OCI-LY1 (cell line): ENCODE data around the gene IQGAP2.
"Not testable (repeated sequence)": the region's sequence is repeated elsewhere in the genome, so short reads cannot be mapped to it uniquely, and the experiment has no call there.

ENCODE experiments used
- H2AFZ ChIP-seq: fragments of 200-600 bp; sonication (generic), shearing (Covaris generic); 2 replicates; pipeline ENCODE4 v1.6.0; 2014; ENCODE audit warnings: antibody characterized with exemption, mild to moderate bottlenecking, low read length
- H3F3A ChIP-seq: fragments of 200-600 bp; sonication (generic), shearing (Covaris generic); 2 replicates; pipeline ENCODE4 v1.6.0; 2014; ENCODE audit warnings: mild to moderate bottlenecking, antibody characterized with exemption, low read length, moderate library complexity; ENCODE audit not compliant: insufficient read depth
- H3K27ac ChIP-seq: fragments of 200-600 bp; sonication (generic); 2 replicates; pipeline ENCODE4 v1.5.1; 2014; ENCODE audit warnings: low read length, mixed run types, mild to moderate bottlenecking, low read depth; ENCODE audit not compliant: poor library complexity, severe bottlenecking
- H3K27me3 ChIP-seq: fragments of 200-600 bp; sonication (generic); 2 replicates; pipeline ENCODE4 v1.6.0; 2014; ENCODE audit warnings: antibody characterized with exemption, mild to moderate bottlenecking, low read length, moderate library complexity; ENCODE audit not compliant: insufficient read depth
- H3K36me3 ChIP-seq: fragments of 200-600 bp; sonication (generic); 2 replicates; pipeline ENCODE4 v1.6.1; 2014; ENCODE audit warnings: mild to moderate bottlenecking, antibody characterized with exemption, low read length, moderate library complexity, mixed read lengths; ENCODE audit not compliant: insufficient read depth
- H3K4me1 ChIP-seq: fragments of 200-600 bp; sonication (generic); 2 replicates; pipeline ENCODE4 v1.5.1; 2014; ENCODE audit warnings: mild to moderate bottlenecking, low read length, moderate library complexity; ENCODE audit not compliant: insufficient read depth, severe bottlenecking
- H3K4me2 ChIP-seq: fragments of 200-600 bp; sonication (generic), shearing (Covaris generic); 2 replicates; pipeline ENCODE4 v1.6.1; 2014; ENCODE audit warnings: low read length
- H3K4me3 ChIP-seq: fragments of 200-600 bp; sonication (generic); 2 replicates; pipeline ENCODE4 v1.5.1; 2014; ENCODE audit warnings: low read length, low read depth, mild to moderate bottlenecking, mixed read lengths; ENCODE audit not compliant: poor library complexity, severe bottlenecking
- H3K79me2 ChIP-seq: fragments of 200-600 bp; shearing (Covaris generic); 2 replicates; pipeline ENCODE4 v1.6.1; 2016; ENCODE audit warnings: mixed run types, low read length, mixed read lengths; ENCODE audit not compliant: insufficient read depth
- H3K9ac ChIP-seq: fragments of 200-600 bp; sonication (generic), shearing (Covaris generic); 2 replicates; pipeline ENCODE4 v1.6.1; 2014; ENCODE audit warnings: mild to moderate bottlenecking, low read length, mixed read lengths
- H3K9me2 ChIP-seq: fragments of 200-600 bp; sonication (generic), shearing (Covaris generic); 2 replicates; pipeline ENCODE4 v1.6.1; 2014; ENCODE audit warnings: low read depth, mild to moderate bottlenecking, low read length, mixed read lengths
- H3K9me3 ChIP-seq: fragments of 200-600 bp; shearing (Covaris generic); 2 replicates; pipeline ENCODE4 v1.6.1; 2014; ENCODE audit warnings: low read length, mixed read lengths
- H4K20me1 ChIP-seq: fragments of 200-600 bp; sonication (generic), shearing (Covaris generic); 2 replicates; pipeline ENCODE4 v1.6.0; 2016; ENCODE audit warnings: mild to moderate bottlenecking, low read length; ENCODE audit not compliant: insufficient read depth
- EZH2 ChIP-seq: fragments of 200-600 bp; sonication (generic), shearing (Covaris generic); IDR thresholded peaks from 2 replicates; pipeline ENCODE4 v1.8.0; 2017; ENCODE audit warnings: borderline replicate concordance, mixed run types, mild to moderate bottlenecking, antibody characterized with exemption, low read length, moderate library complexity, mixed read lengths
- TF ChIP-seq, protein P1 (sequence below): fragments of 200-600 bp; sonication (generic), shearing (Covaris generic); IDR thresholded peaks from 2 replicates; pipeline ENCODE4 v1.5.1; 2017; ENCODE audit warnings: mild to moderate bottlenecking, antibody characterized with exemption, low read length, moderate library complexity, mixed read lengths

The IQGAP2 gene

DNA sequence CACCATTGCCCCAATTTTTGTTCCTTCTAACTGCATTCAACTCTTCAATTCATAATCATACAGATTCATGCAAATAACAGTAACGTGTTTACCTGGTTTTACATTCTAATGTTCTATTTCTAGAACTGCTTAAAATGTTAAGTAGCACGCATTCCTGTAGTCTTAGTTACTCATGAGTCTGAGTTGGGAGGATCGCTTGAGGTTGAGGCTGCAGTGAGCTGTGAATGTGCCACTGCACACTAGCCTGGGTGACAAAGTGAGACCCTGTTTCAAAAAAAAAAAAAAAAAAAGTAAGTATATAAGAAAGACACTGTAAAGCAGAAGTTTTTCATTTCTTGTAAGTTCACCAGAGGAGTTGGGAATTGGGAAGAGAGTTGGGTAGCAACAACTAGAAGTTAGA, 114.2 kb downstream of the IQGAP2 start:
- no peaks in the 10 kb centered on the region for H3K36me3 ChIP-seq
- H3K4me3 ChIP-seq, result no peak overlapping the region
- H3K4me2 ChIP-seq, result no peak overlapping the region
- no peak overlapping the region for H3K9ac ChIP-seq
- no peak overlapping the region for H2AFZ ChIP-seq
- no peaks in the 10 kb centered on the region for H3F3A ChIP-seq
- no peaks in the 10 kb centered on the region for H3K79me2 ChIP-seq
- no peaks in the 10 kb centered on the region; the same call in 1 of the 2 replicates for H4K20me1 ChIP-seq
- H3K27me3 ChIP-seq, result no peaks in the 10 kb centered on the region
- peaks cover 14% of the 10 kb centered on the region for H3K4me1 ChIP-seq
- H3K27ac ChIP-seq, result no peak overlapping the region
- H3K9me2 ChIP-seq, result no peaks in the 10 kb centered on the region
- no peaks in the 10 kb centered on the region for H3K9me3 ChIP-seq
- TF ChIP-seq, protein P1, sequence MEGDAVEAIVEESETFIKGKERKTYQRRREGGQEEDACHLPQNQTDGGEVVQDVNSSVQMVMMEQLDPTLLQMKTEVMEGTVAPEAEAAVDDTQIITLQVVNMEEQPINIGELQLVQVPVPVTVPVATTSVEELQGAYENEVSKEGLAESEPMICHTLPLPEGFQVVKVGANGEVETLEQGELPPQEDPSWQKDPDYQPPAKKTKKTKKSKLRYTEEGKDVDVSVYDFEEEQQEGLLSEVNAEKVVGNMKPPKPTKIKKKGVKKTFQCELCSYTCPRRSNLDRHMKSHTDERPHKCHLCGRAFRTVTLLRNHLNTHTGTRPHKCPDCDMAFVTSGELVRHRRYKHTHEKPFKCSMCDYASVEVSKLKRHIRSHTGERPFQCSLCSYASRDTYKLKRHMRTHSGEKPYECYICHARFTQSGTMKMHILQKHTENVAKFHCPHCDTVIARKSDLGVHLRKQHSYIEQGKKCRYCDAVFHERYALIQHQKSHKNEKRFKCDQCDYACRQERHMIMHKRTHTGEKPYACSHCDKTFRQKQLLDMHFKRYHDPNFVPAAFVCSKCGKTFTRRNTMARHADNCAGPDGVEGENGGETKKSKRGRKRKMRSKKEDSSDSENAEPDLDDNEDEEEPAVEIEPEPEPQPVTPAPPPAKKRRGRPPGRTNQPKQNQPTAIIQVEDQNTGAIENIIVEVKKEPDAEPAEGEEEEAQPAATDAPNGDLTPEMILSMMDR, result no peak
- TF ChIP-seq EZH2, result no peak

DNA sequence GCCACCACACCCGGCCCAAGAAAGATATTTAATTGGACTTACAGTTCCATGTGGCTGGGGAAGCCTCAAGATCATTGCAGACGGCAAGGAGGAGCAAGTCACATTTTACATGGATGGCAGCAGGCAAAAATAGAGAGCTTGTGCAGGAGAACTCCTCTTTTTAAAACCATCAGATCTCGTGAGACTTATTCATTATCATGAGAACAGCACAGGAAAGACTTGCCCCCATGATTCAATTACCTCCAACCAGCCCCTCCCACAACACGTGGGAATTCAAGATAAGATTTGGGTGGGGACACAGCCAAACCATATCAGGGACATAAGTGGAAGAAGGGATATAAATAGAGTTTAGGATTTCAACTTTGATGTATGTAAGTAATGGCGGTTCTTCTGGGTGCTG, 115.2 kb downstream of the IQGAP2 start:
- H2AFZ ChIP-seq, H3K4me3 ChIP-seq, H3K9me3 ChIP-seq, H3K9me2 ChIP-seq, H3K36me3 ChIP-seq, H3K79me2 ChIP-seq, H3F3A ChIP-seq, H4K20me1 ChIP-seq, H3K27ac ChIP-seq, H3K27me3 ChIP-seq, H3K4me2 ChIP-seq, H3K9ac ChIP-seq: not testable (repeated sequence)
- H3K4me1 ChIP-seq, result peaks cover 14% of the 10 kb centered on the region

DNA sequence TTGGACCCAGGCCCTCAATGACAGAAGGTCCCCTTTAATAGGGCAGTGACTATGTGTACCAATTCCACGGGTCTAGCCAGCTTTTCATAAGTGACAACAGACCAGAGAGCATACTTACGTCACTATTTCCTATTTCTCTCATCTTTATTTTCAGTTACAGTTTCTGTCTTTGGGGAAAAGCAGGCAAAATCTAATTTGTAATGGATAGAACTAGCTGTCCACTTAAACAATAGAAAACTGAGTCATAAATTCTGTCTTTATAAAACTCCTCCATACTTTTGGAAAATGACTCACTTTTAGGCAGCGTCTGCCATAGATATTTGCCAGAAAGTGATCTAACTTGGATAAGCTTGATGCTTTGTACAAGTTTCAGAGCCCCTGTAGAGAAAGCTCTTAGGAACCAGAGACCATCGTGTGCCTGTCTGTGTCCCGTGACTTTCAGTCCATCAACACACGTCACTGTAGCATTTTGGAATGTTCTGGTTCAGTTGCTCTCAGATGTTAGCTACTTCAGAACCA, 118.2 kb downstream of the IQGAP2 start:
- Histone ChIP-seq H3K27me3 (no peaks in the 10 kb centered on the region), H2AFZ (no peak overlapping the region), H3K4me3 (no peak overlapping the region), H3F3A (no peaks in the 10 kb centered on the region), H3K79me2 (no peaks in the 10 kb centered on the region), H3K27ac (no peak overlapping the region), H3K4me2 (no peak overlapping the region), H3K4me1 (peaks cover 7% of the 10 kb centered on the region), H3K9ac (no peak overlapping the region), H4K20me1 (no peaks in the 10 kb centered on the region), H3K9me3 (no peaks in the 10 kb centered on the region), H3K36me3 (no peaks in the 10 kb centered on the region), H3K9me2 (no peaks in the 10 kb centered on the region)
- TF ChIP-seq EZH2, result no peak
- TF ChIP-seq, protein P1, result no peak
